IMR-90 (cell line): ENCODE results near the gene ADAMTS17. TPM values are rescaled to one million over a fixed set of nuclear protein-coding genes. Genes with fewer than 3 reads are reported as not detected.

Source experiments
- ATAC-seq: fragments of 200-7000 bp; cut with Tn5 transposase; 2 replicates; pipeline ENCODE4 v1.9.1; 2020; ENCODE audit warnings: low read depth, mild to moderate bottlenecking, moderate library complexity
- BruUV-seq: library from RNA; stranded (reverse); fragments of 400-500 nt; replicated peaks from 2 replicates; lab custom pipeline; 2021; lab: Mats Ljungman, UMichigan
- CTCF ChIA-PET: fragments of 300-600 bp; formaldehyde crosslinking; extraction: SDS; loops from one replicate; lab custom pipeline; 2021; ENCODE audit warnings: antibody characterized with exemption; lab: Yijun Ruan, JAX
- POLR2A ChIA-PET: fragments of 300-600 bp; sonication (Branson Sonifier 250); formaldehyde crosslinking; loops from one replicate; lab custom pipeline; 2022; ENCODE audit warnings: antibody characterized with exemption; ENCODE audit not compliant: unreplicated experiment; lab: Charles Lee
- DNase-seq: peaks from one replicate; pipeline ENCODE4 v3.0.0; 2013
- H2AFZ ChIP-seq: replicated peaks from 2 replicates; pipeline ENCODE3; 2013; ENCODE audit warnings: low read length, mild to moderate bottlenecking; ENCODE audit not compliant: poor library complexity
- H2AK5ac ChIP-seq: 2 replicates; pipeline ENCODE4 v1.6.1; 2013; ENCODE audit warnings: low read depth, low read length, inconsistent platforms
- H2AK9ac ChIP-seq: replicated peaks from 2 replicates; pipeline ENCODE3; 2013; ENCODE audit warnings: mild to moderate bottlenecking, low read depth, low read length, moderate library complexity; ENCODE audit not compliant: poor library complexity
- H2BK120ac ChIP-seq: 2 replicates; pipeline ENCODE4 v1.6.1; 2013; ENCODE audit warnings: low read depth, low read length, inconsistent platforms
- H2BK15ac ChIP-seq: 3 replicates; pipeline ENCODE4 v1.6.1; 2013; ENCODE audit warnings: low read depth, low read length, inconsistent platforms
- H2BK20ac ChIP-seq: 2 replicates; pipeline ENCODE4 v1.6.1; 2013; ENCODE audit warnings: low read depth, mild to moderate bottlenecking, inconsistent platforms, low read length, moderate library complexity
- H2BK5ac ChIP-seq: 2 replicates; pipeline ENCODE4 v1.6.1; 2013; ENCODE audit warnings: mild to moderate bottlenecking, low read depth, low read length, inconsistent platforms; ENCODE audit not compliant: poor library complexity, severe bottlenecking
- H3K14ac ChIP-seq: replicated peaks from 2 replicates; pipeline ENCODE4 v1.6.1; 2013; ENCODE audit warnings: low read depth, low read length, inconsistent platforms
- H3K18ac ChIP-seq: 2 replicates; pipeline ENCODE4 v1.6.1; 2013; ENCODE audit warnings: low read depth, low read length, control low read depth
- H3K23ac ChIP-seq: 2 replicates; pipeline ENCODE4 v1.6.1; 2013; ENCODE audit warnings: low read depth, low read length, inconsistent platforms
- H3K27ac ChIP-seq: 2 replicates; pipeline ENCODE4 v1.5.1; 2013; ENCODE audit warnings: mild to moderate bottlenecking, control low read depth, low read length; ENCODE audit not compliant: insufficient read depth
- H3K27me3 ChIP-seq: 2 replicates; pipeline ENCODE4 v1.6.1; 2013; ENCODE audit warnings: low read length; ENCODE audit not compliant: control insufficient read depth, insufficient read depth
- H3K36me3 ChIP-seq: 2 replicates; pipeline ENCODE4 v1.6.1; 2013; ENCODE audit warnings: low read length, mixed read lengths; ENCODE audit not compliant: control insufficient read depth, insufficient read depth
- H3K4ac ChIP-seq: 2 replicates; pipeline ENCODE4 v1.6.1; 2013; ENCODE audit warnings: low read depth, low read length, inconsistent platforms
- H3K4me1 ChIP-seq: 2 replicates; pipeline ENCODE4 v1.6.1; 2013; ENCODE audit warnings: low read length, mixed read lengths; ENCODE audit not compliant: control insufficient read depth, insufficient read depth
- H3K4me2 ChIP-seq: 2 replicates; pipeline ENCODE4 v1.6.1; 2013; ENCODE audit warnings: low read depth, mild to moderate bottlenecking, control low read depth, low read length, moderate library complexity
- H3K4me3 ChIP-seq: 2 replicates; pipeline ENCODE4 v1.5.1; 2013; ENCODE audit warnings: low read depth, mild to moderate bottlenecking, control low read depth, low read length, moderate library complexity; ENCODE audit not compliant: insufficient read depth
- H3K56ac ChIP-seq: 2 replicates; pipeline ENCODE4 v1.6.1; 2013; ENCODE audit warnings: low read length, inconsistent platforms; ENCODE audit not compliant: insufficient read depth; ENCODE audit errors: extremely low read depth
- H3K79me1 ChIP-seq, 2 experiments: 2 replicates each; pipeline ENCODE4 v1.6.1; 2013; ENCODE audit warnings: low read length in 2 of 2, inconsistent platforms in 1 of 2, low read depth in 1 of 2
- H3K9ac ChIP-seq: 2 replicates; pipeline ENCODE4 v1.6.1; 2013; ENCODE audit warnings: low read depth, low read length, control low read depth
- H3K9me1 ChIP-seq: 2 replicates; pipeline ENCODE4 v1.6.1; 2013; ENCODE audit warnings: low read length, inconsistent platforms; ENCODE audit not compliant: insufficient read depth
- H3K9me3 ChIP-seq: 2 replicates; pipeline ENCODE4 v1.6.1; 2013; ENCODE audit warnings: low read length; ENCODE audit not compliant: control insufficient read depth, insufficient read depth
- H4K20me1 ChIP-seq: 2 replicates; pipeline ENCODE4 v1.6.1; 2013; ENCODE audit warnings: low read length, inconsistent platforms; ENCODE audit not compliant: insufficient read depth
- H4K5ac ChIP-seq: 2 replicates; pipeline ENCODE4 v1.6.1; 2013; ENCODE audit warnings: mild to moderate bottlenecking, low read depth, low read length, control low read depth
- H4K8ac ChIP-seq, 2 experiments: 2 replicates each; pipeline ENCODE4 v1.6.1; 2013; ENCODE audit warnings: low read depth in 2 of 2, low read length in 2 of 2, control low read depth in 1 of 2, inconsistent platforms in 1 of 2
- H4K91ac ChIP-seq: 2 replicates; pipeline ENCODE4 v1.6.1; 2013; ENCODE audit warnings: low read depth, low read length, inconsistent platforms; ENCODE audit not compliant: insufficient read depth
- BHLHE40 ChIP-seq: fragments of 150-350 bp; IDR thresholded peaks from 2 replicates; pipeline ENCODE4 v1.6.1; 2016; ENCODE audit warnings: mild to moderate bottlenecking, low read depth, low read length
- CEBPB ChIP-seq: IDR thresholded peaks from 2 replicates; pipeline ENCODE4 v1.6.1; 2012; ENCODE audit warnings: low read depth, low read length, improper control_type of control experiment
- CHD1 ChIP-seq: IDR thresholded peaks from 2 replicates; pipeline ENCODE4 v1.6.1; 2012; ENCODE audit warnings: low read depth, low read length, improper control_type of control experiment
- CTCF ChIP-seq: conservative IDR thresholded peaks from 2 replicates; pipeline ENCODE4 v1.5.1; 2012; ENCODE audit warnings: mild to moderate bottlenecking, low read depth, low read length, improper control_type of control experiment
- ELK1 ChIP-seq: fragments of 150-350 bp; IDR thresholded peaks from 2 replicates; pipeline ENCODE4 v1.6.1; 2016; ENCODE audit warnings: low read depth, mild to moderate bottlenecking, low read length, moderate library complexity, borderline replicate concordance
- FOS ChIP-seq: fragments of 150-350 bp; IDR thresholded peaks from 2 replicates; pipeline ENCODE4 v1.6.1; 2016; ENCODE audit warnings: low read depth, low read length
- MAFK ChIP-seq: IDR thresholded peaks from 2 replicates; pipeline ENCODE4 v1.6.1; 2012; ENCODE audit warnings: low read depth, low read length, improper control_type of control experiment
- MAZ ChIP-seq: IDR thresholded peaks from 2 replicates; pipeline ENCODE4 v1.6.1; 2012; ENCODE audit warnings: low read depth, mild to moderate bottlenecking, low read length, improper control_type of control experiment, moderate library complexity, borderline replicate concordance
- MXI1 ChIP-seq: IDR thresholded peaks from 2 replicates; pipeline ENCODE4 v1.6.1; 2012; ENCODE audit warnings: low read depth, mild to moderate bottlenecking, low read length, moderate library complexity, borderline replicate concordance
- NFE2L2 ChIP-seq: fragments of 150-350 bp; IDR thresholded peaks from 2 replicates; pipeline ENCODE4 v1.6.1; 2016; ENCODE audit warnings: low read depth, mild to moderate bottlenecking, low read length
- POLR2A ChIP-seq: IDR thresholded peaks from 2 replicates; pipeline ENCODE4 v1.6.1; 2012; ENCODE audit warnings: mild to moderate bottlenecking, low read depth, low read length
- RAD21 ChIP-seq: IDR thresholded peaks from 2 replicates; pipeline ENCODE4 v1.6.1; 2012; ENCODE audit warnings: low read length, improper control_type of control experiment
- RCOR1 ChIP-seq: IDR thresholded peaks from 2 replicates; pipeline ENCODE4 v1.6.1; 2012; ENCODE audit warnings: mild to moderate bottlenecking, low read length, improper control_type of control experiment; ENCODE audit not compliant: insufficient replicate concordance
- RFX5 ChIP-seq: IDR thresholded peaks from 2 replicates; pipeline ENCODE4 v1.8.0; 2012; ENCODE audit warnings: low read depth, mild to moderate bottlenecking, low read length, moderate library complexity
- SMC3 ChIP-seq: fragments of 150-350 bp; IDR thresholded peaks from 2 replicates; pipeline ENCODE4 v1.6.1; 2016; ENCODE audit warnings: low read depth, mild to moderate bottlenecking, antibody characterized with exemption, low read length, moderate library complexity
- USF2 ChIP-seq: fragments of 150-350 bp; IDR thresholded peaks from 2 replicates; pipeline ENCODE4 v1.6.1; 2017; ENCODE audit warnings: mild to moderate bottlenecking, antibody characterized with exemption, low read length, low read depth
- WGBS, 2 experiments: methylation state at CpG; one replicate each; pipeline versions ENCODE4 v1.1.5 to v1.1.7; 2013; ENCODE audit warnings: missing lambda C conversion rate in 2 of 2; ENCODE audit not compliant: insufficient read length in 1 of 2; ENCODE audit errors: extremely low coverage in 2 of 2; 5-methylcytosine and 5-hydroxymethylcytosine counted together
- dilution Hi-C: fragments of 300-500 bp; cut with HindIII; formaldehyde crosslinking; loops from one replicate; pipeline ENCODE4 v1.14.3; 2018; ENCODE audit warnings: low sequenced_read_pairs; ENCODE audit not compliant: unreplicated experiment
- in situ Hi-C: fragments of 300-500 bp; cut with MboI; formaldehyde crosslinking; loops from 3 replicates; pipeline ENCODE4 v1.14.3; 2019; ENCODE audit warnings: low sequenced_read_pairs, inconsistent platforms, mixed read lengths
- intact Hi-C: fragments of 100-400 bp; cut with micrococcal nuclease; formaldehyde crosslinking; loops from 2 replicates; pipeline ENCODE4 v1.10.0; 2022
- polyA plus RNA-seq, 3 experiments: library from polyadenylated mRNA; depleted of rRNA; stranded (reverse); fragments of >200 nt; gene quantifications; 2 replicates each; pipeline ENCODE4 v1.2.3, GENCODE V29; 2012; ENCODE audit warnings: low replicate concordance in 1 of 3
- total RNA-seq: library from RNA; depleted of rRNA; stranded (reverse); fragments of >200 nt; gene quantifications from 2 replicates; pipeline ENCODE4 v1.2.3, GENCODE V29; 2012

The ADAMTS17 gene
- total and polyA plus RNA-seq, 2 of the 4 experiments (the other 2 are of a cell fraction): 0.03 TPM; not detected in 1

DNA sequence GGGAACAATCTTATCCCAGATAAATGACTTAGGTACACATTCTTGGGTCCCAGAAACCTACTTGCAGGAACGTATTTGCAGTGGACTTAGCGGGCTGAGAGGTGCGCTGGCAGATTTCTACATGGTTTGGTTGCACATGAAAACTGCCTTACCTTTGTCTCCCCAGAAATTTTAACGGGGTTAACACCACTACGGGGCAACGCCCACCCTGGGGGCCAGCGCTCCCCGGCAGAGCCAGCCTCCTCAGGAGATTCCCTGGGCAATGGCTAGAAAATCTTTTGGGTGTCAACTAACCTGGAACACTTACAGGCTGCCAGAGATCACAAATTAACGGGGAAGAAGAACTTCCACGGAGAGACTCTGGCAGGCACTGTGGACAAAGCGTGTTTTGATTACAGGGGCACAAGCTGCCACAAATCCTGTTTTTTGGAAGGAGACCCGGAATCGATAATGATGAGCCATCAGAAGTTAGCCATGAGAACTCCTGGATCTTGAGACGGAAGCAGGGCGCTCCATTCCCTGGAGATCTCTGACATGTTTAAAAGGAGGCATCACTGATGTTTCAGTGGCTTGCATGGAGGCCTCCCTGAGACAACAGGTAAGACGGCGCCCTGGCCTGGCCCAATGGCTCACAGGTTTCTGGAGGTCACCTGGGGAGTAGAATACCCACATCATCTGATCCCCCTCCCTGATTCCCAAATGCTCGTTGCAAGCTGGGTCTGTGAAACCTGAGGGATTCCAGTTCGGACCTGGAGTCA lies 288.9 kb downstream of the ADAMTS17 start:
- POLR2A ChIA-PET: no interaction called here
- no peak overlapping the region for H2BK15ac ChIP-seq

More for the DNA sequence above, 288.9 kb downstream of the ADAMTS17 start:
- no peak overlapping the region for H2AK9ac ChIP-seq
- H3K4me2 ChIP-seq: no peak overlapping the region
- H2AFZ ChIP-seq: no peak overlapping the region
- intact Hi-C loops: no loop called here
- peaks cover 6% of the 10 kb centered on the region; the same call in 1 of the 2 replicates for H3K9me3 ChIP-seq
- TF ChIP-seq SMC3: no peak
- TF ChIP-seq CEBPB: no peak
- no peak for TF ChIP-seq RFX5
- TF ChIP-seq CTCF: no peak
- no peak for TF ChIP-seq CHD1
- TF ChIP-seq ELK1: no peak
- TF ChIP-seq BHLHE40: no peak
- TF ChIP-seq USF2: no peak
- no peak for TF ChIP-seq POLR2A
- TF ChIP-seq NFE2L2: no peak
- no peak for TF ChIP-seq RAD21
- no peak for TF ChIP-seq MAZ
- TF ChIP-seq MXI1: no peak
- no peak for TF ChIP-seq MAFK
- TF ChIP-seq RCOR1: no peak
- TF ChIP-seq FOS: no peak
- H3K27ac ChIP-seq: no peak overlapping the region
- no peak overlapping the region for H4K8ac ChIP-seq
- no TSS peak for BruUV-seq
- no peak overlapping the region for H2BK120ac ChIP-seq
- no peak overlapping the region for H3K4me3 ChIP-seq
- in situ Hi-C loops: no loop called here
- no peak overlapping the region for H2AK5ac ChIP-seq
- H4K5ac ChIP-seq: no peak overlapping the region
- no peaks in the 10 kb centered on the region for H3K9me1 ChIP-seq
- WGBS, 2 experiments: 71% methylated on average over 12 of the region's 19 CpGs; no CpG with 5 or more reads in 1 of the 2 experiments
- H2BK20ac ChIP-seq: no peak overlapping the region
- ATAC-seq: no peak
- DNase-seq: no peak
- H3K27me3 ChIP-seq: peaks cover 2% of the 10 kb centered on the region; the same call in 1 of the 2 replicates
- no peak overlapping the region for H4K91ac ChIP-seq
- no peaks in the 10 kb centered on the region for H3K4me1 ChIP-seq
- H3K4ac ChIP-seq: no peak overlapping the region
- H3K14ac ChIP-seq: no peak overlapping the region
- H3K36me3 ChIP-seq: no peaks in the 10 kb centered on the region
- no peak overlapping the region for H3K56ac ChIP-seq
- H3K18ac ChIP-seq: no peak overlapping the region
- no peaks in the 10 kb centered on the region for H3K79me1 ChIP-seq
- H3K9ac ChIP-seq: no peak overlapping the region
- H3K23ac ChIP-seq: no peak overlapping the region
- CTCF ChIA-PET: no interaction called here
- no peaks in the 10 kb centered on the region for H4K20me1 ChIP-seq
- dilution Hi-C loops: no loop called here
- no peak overlapping the region for H2BK5ac ChIP-seq
